ENCODE data around the gene PACC1.
A peak's percentile ranks its signal among the peaks of the same experiment; 100 is the strongest.

Gene PACC1

GRCh38 chr1:212375986-212376385 lies 38.7 kb downstream of the PACC1 start:
- H3K4me3 ChIP-seq (IDR thresholded peaks at IDR 0.05; ENCODE audit: insufficient read depth, low read depth, low read length), result no peak overlapping the region
- no peak for TF ChIP-seq CTCF (conservative IDR thresholded peaks at IDR 0.05; ENCODE audit: low read depth, low read length)
- H3K4me1 ChIP-seq (ENCODE audit: low read depth, poor library complexity, severe bottlenecking), result no peaks in the 10 kb centered on the region
- no peak overlapping the region for H3K27ac ChIP-seq
- H3K36me3 ChIP-seq (ENCODE audit: insufficient read depth), result no peaks in the 10 kb centered on the region; the same call in 1 of the 2 replicates
- no peak overlapping the region for H3K9ac ChIP-seq
- H3K27me3 ChIP-seq (ENCODE audit: insufficient read depth, low read depth), result no peaks in the 10 kb centered on the region
- no peaks in the 10 kb centered on the region for H3K79me2 ChIP-seq (ENCODE audit: insufficient read depth, low read depth)
- no peak overlapping the region for H2AFZ ChIP-seq (ENCODE audit: low read depth)
- no peaks in the 10 kb centered on the region for H4K20me1 ChIP-seq (ENCODE audit: insufficient read depth)
- no peak overlapping the region for H3K4me2 ChIP-seq

GRCh38 chr1:212368073-212368484 lies 46.6 kb downstream of the PACC1 start:
- peak; percentile 98 for TF ChIP-seq CTCF (conservative IDR thresholded peaks at IDR 0.05; ENCODE audit: low read depth, low read length)
- no peak overlapping the region for H3K4me3 ChIP-seq (IDR thresholded peaks at IDR 0.05; ENCODE audit: insufficient read depth, low read depth, low read length)
- no peak overlapping the region for H3K9ac ChIP-seq
- H3K4me1 ChIP-seq (ENCODE audit: low read depth, poor library complexity, severe bottlenecking), result no peaks in the 10 kb centered on the region
- no peaks in the 10 kb centered on the region for H3K27me3 ChIP-seq (ENCODE audit: insufficient read depth, low read depth)
- H3K36me3 ChIP-seq (ENCODE audit: insufficient read depth), result no peaks in the 10 kb centered on the region
- no peak overlapping the region for H3K4me2 ChIP-seq
- no peak overlapping the region for H3K27ac ChIP-seq
- H2AFZ ChIP-seq (ENCODE audit: low read depth), result no peak overlapping the region
- H3K79me2 ChIP-seq (ENCODE audit: insufficient read depth, low read depth), result no peaks in the 10 kb centered on the region
- no peaks in the 10 kb centered on the region for H4K20me1 ChIP-seq (ENCODE audit: insufficient read depth)

GRCh38 chr1:212367474-212368072 lies 47.1 kb downstream of the PACC1 start:
- no peaks in the 10 kb centered on the region for H4K20me1 ChIP-seq (ENCODE audit: insufficient read depth)
- no peak overlapping the region for H3K9ac ChIP-seq
- no peaks in the 10 kb centered on the region for H3K79me2 ChIP-seq (ENCODE audit: insufficient read depth, low read depth)
- no peak overlapping the region for H3K27ac ChIP-seq
- no peak for TF ChIP-seq CTCF (conservative IDR thresholded peaks at IDR 0.05; ENCODE audit: low read depth, low read length)
- no peaks in the 10 kb centered on the region for H3K36me3 ChIP-seq (ENCODE audit: insufficient read depth)
- no peaks in the 10 kb centered on the region for H3K27me3 ChIP-seq (ENCODE audit: insufficient read depth, low read depth)
- H2AFZ ChIP-seq (ENCODE audit: low read depth), result no peak overlapping the region
- no peak overlapping the region for H3K4me3 ChIP-seq (IDR thresholded peaks at IDR 0.05; ENCODE audit: insufficient read depth, low read depth, low read length)
- no peak overlapping the region for H3K4me2 ChIP-seq
- H3K4me1 ChIP-seq (ENCODE audit: low read depth, poor library complexity, severe bottlenecking), result no peaks in the 10 kb centered on the region

- Histone ChIP-seq H3K36me3 (ENCODE audit: insufficient read depth) (no peaks in the 10 kb centered on the region), H3K9ac (no peak overlapping the region), H2AFZ (ENCODE audit: low read depth) (no peak overlapping the region), H3K4me3 (IDR thresholded peaks at IDR 0.05; ENCODE audit: insufficient read depth, low read depth, low read length) (no peak overlapping the region), H4K20me1 (ENCODE audit: insufficient read depth) (no peaks in the 10 kb centered on the region), H3K79me2 (ENCODE audit: insufficient read depth, low read depth) (no peaks in the 10 kb centered on the region), H3K4me1 (ENCODE audit: low read depth, poor library complexity, severe bottlenecking) (no peaks in the 10 kb centered on the region), H3K27ac (no peak overlapping the region), H3K4me2 (no peak overlapping the region), H3K27me3 (ENCODE audit: insufficient read depth, low read depth) (no peaks in the 10 kb centered on the region)
- TF ChIP-seq CTCF (conservative IDR thresholded peaks at IDR 0.05; ENCODE audit: low read depth, low read length), result no peak
These were observed 47.8 kb downstream of the PACC1 start for GRCh38 chr1:212366901-212367300.

Measured in KMS-11 (cell line).